Activated naive CD8-positive, alpha-beta T cell treated with anti-CD3 and anti-CD28 coated beads, Interleukin-2, amount 50 U/mL, for 24 hours (primary cell): ENCODE results near the gene DYNC2I2.

Source experiments
- ATAC-seq: fragments of 150-1000 bp; cut with Tn5 transposase; one replicate; pipeline ENCODE4 v1.10.0; 2021
- DNase-seq: peaks from one replicate; pipeline ENCODE4 v3.0.0; 2021
- H3K27ac Mint-ChIP-seq: one replicate; pipeline ENCODE4 v1.8.0; 2021; ENCODE audit warnings: mild to moderate bottlenecking, mixed read lengths
- H3K27me3 Mint-ChIP-seq: one replicate; pipeline ENCODE4 v1.8.0; 2021; ENCODE audit warnings: mixed read lengths
- H3K36me3 Mint-ChIP-seq: one replicate; pipeline ENCODE4 v1.8.0; 2021; ENCODE audit warnings: low read depth, mixed read lengths
- H3K4me1 Mint-ChIP-seq: one replicate; pipeline ENCODE4 v1.8.0; 2021; ENCODE audit warnings: mixed read lengths
- H3K4me3 Mint-ChIP-seq: one replicate; pipeline ENCODE4 v1.8.0; 2021; ENCODE audit warnings: mild to moderate bottlenecking, moderate library complexity, mixed read lengths
- H3K9me3 Mint-ChIP-seq: one replicate; pipeline ENCODE4 v1.8.0; 2021; ENCODE audit warnings: mixed read lengths

The DYNC2I2 gene

GRCh38 chr9:128634651-128635262, 21.9 kb downstream of the DYNC2I2 start:
- ATAC-seq (no peak), DNase-seq (no peak)
- H3K27ac Mint-ChIP-seq: no peak overlapping the region
- H3K4me1 Mint-ChIP-seq: no peaks in the 10 kb centered on the region
- peaks cover 8% of the 10 kb centered on the region for H3K36me3 Mint-ChIP-seq
- no peak overlapping the region for H3K4me3 Mint-ChIP-seq
- H3K9me3 Mint-ChIP-seq: no peaks in the 10 kb centered on the region
- no peaks in the 10 kb centered on the region for H3K27me3 Mint-ChIP-seq

GRCh38 chr9:128634111-128634510, 22.5 kb downstream of the DYNC2I2 start:
- Mint-ChIP-seq H3K27me3 (no peaks in the 10 kb centered on the region), H3K9me3 (no peaks in the 10 kb centered on the region), H3K27ac (no peak overlapping the region), H3K4me3 (no peak overlapping the region), H3K4me1 (no peaks in the 10 kb centered on the region), H3K36me3 (peaks cover 8% of the 10 kb centered on the region)
- DNase-seq: no peak
- no peak for ATAC-seq

GRCh38 chr9:128633601-128634000, 23.0 kb downstream of the DYNC2I2 start:
- Mint-ChIP-seq H3K27me3 (no peaks in the 10 kb centered on the region), H3K4me3 (no peak overlapping the region), H3K27ac (no peak overlapping the region), H3K9me3 (no peaks in the 10 kb centered on the region), H3K36me3 (peaks cover 8% of the 10 kb centered on the region), H3K4me1 (no peaks in the 10 kb centered on the region)
- DNase-seq (no peak), ATAC-seq (no peak)

- no peak overlapping the region for H3K27ac Mint-ChIP-seq
- DNase-seq (no peak), ATAC-seq (no peak)
- H3K4me1 Mint-ChIP-seq: no peaks in the 10 kb centered on the region
- H3K9me3 Mint-ChIP-seq: no peaks in the 10 kb centered on the region
- H3K36me3 Mint-ChIP-seq: peaks cover 8% of the 10 kb centered on the region
- H3K4me3 Mint-ChIP-seq: no peak overlapping the region
- no peaks in the 10 kb centered on the region for H3K27me3 Mint-ChIP-seq
These were observed 23.6 kb downstream of the DYNC2I2 start for GRCh38 chr9:128633057-128633456.

GRCh38 chr9:128632486-128632885, 24.2 kb downstream of the DYNC2I2 start:
- ATAC-seq: no peak
- Mint-ChIP-seq H3K4me1 (no peaks in the 10 kb centered on the region), H3K36me3 (peaks cover 12% of the 10 kb centered on the region)

GRCh38 chr9:128632066-128632465, 24.6 kb downstream of the DYNC2I2 start:
- ATAC-seq: no peak
- Mint-ChIP-seq H3K27me3 (no peaks in the 10 kb centered on the region), H3K36me3 (peaks cover 12% of the 10 kb centered on the region), H3K4me3 (no peak overlapping the region), H3K27ac (no peak overlapping the region), H3K4me1 (no peaks in the 10 kb centered on the region), H3K9me3 (no peaks in the 10 kb centered on the region)
- DNase-seq: no peak

More at GRCh38 chr9:128632486-128632885, 24.2 kb downstream of the DYNC2I2 start:
- Mint-ChIP-seq H3K27me3 (no peaks in the 10 kb centered on the region), H3K27ac (no peak overlapping the region), H3K4me3 (no peak overlapping the region), H3K9me3 (no peaks in the 10 kb centered on the region)
- DNase-seq: no peak

GRCh38 chr9:128631636-128632035, 25.0 kb downstream of the DYNC2I2 start:
- no peak overlapping the region for H3K4me3 Mint-ChIP-seq
- no peaks in the 10 kb centered on the region for H3K4me1 Mint-ChIP-seq
- H3K27ac Mint-ChIP-seq: no peak overlapping the region
- H3K27me3 Mint-ChIP-seq: no peaks in the 10 kb centered on the region
- no peaks in the 10 kb centered on the region for H3K9me3 Mint-ChIP-seq
- DNase-seq (no peak), ATAC-seq (no peak)
- peaks cover 13% of the 10 kb centered on the region for H3K36me3 Mint-ChIP-seq

- H3K4me3 Mint-ChIP-seq: no peak overlapping the region
- no peaks in the 10 kb centered on the region for H3K27me3 Mint-ChIP-seq
- no peak for DNase-seq
- H3K36me3 Mint-ChIP-seq: peaks cover 20% of the 10 kb centered on the region
- H3K9me3 Mint-ChIP-seq: no peaks in the 10 kb centered on the region
- H3K4me1 Mint-ChIP-seq: no peaks in the 10 kb centered on the region
- H3K27ac Mint-ChIP-seq: no peak overlapping the region
- no peak for ATAC-seq
These were observed 26.6 kb downstream of the DYNC2I2 start for GRCh38 chr9:128629852-128630545.

- Mint-ChIP-seq H3K9me3 (no peaks in the 10 kb centered on the region), H3K4me3 (no peak overlapping the region), H3K27me3 (no peaks in the 10 kb centered on the region), H3K36me3 (peaks cover 24% of the 10 kb centered on the region), H3K4me1 (no peaks in the 10 kb centered on the region), H3K27ac (no peak overlapping the region)
- no peak for ATAC-seq
- no peak for DNase-seq
These were observed 27.5 kb downstream of the DYNC2I2 start for GRCh38 chr9:128629136-128629535.

GRCh38 chr9:128628471-128629048, 28.1 kb downstream of the DYNC2I2 start:
- Mint-ChIP-seq H3K27me3 (no peaks in the 10 kb centered on the region), H3K9me3 (no peaks in the 10 kb centered on the region), H3K27ac (no peak overlapping the region), H3K4me3 (no peak overlapping the region), H3K4me1 (no peaks in the 10 kb centered on the region), H3K36me3 (peaks cover 24% of the 10 kb centered on the region)
- no peak for ATAC-seq
- DNase-seq: no peak

GRCh38 chr9:128627906-128628305, 28.7 kb downstream of the DYNC2I2 start:
- Mint-ChIP-seq H3K4me1 (no peaks in the 10 kb centered on the region), H3K27ac (no peak overlapping the region), H3K4me3 (no peak overlapping the region), H3K9me3 (no peaks in the 10 kb centered on the region), H3K27me3 (no peaks in the 10 kb centered on the region), H3K36me3 (peaks cover 24% of the 10 kb centered on the region)
- ATAC-seq (no peak), DNase-seq (no peak)

- Mint-ChIP-seq H3K4me3 (no peak overlapping the region), H3K9me3 (no peaks in the 10 kb centered on the region), H3K36me3 (peaks cover 24% of the 10 kb centered on the region), H3K27ac (no peak overlapping the region), H3K4me1 (no peaks in the 10 kb centered on the region), H3K27me3 (no peaks in the 10 kb centered on the region)
- no peak for ATAC-seq
- no peak for DNase-seq
These were observed 29.4 kb downstream of the DYNC2I2 start for GRCh38 chr9:128627127-128627715.

GRCh38 chr9:128626181-128626580, 30.5 kb downstream of the DYNC2I2 start:
- Mint-ChIP-seq H3K4me1 (no peaks in the 10 kb centered on the region), H3K9me3 (no peaks in the 10 kb centered on the region), H3K4me3 (no peak overlapping the region), H3K27ac (no peak overlapping the region), H3K27me3 (no peaks in the 10 kb centered on the region), H3K36me3 (peaks cover 24% of the 10 kb centered on the region)
- ATAC-seq (no peak), DNase-seq (no peak)

- no peaks in the 10 kb centered on the region for H3K27me3 Mint-ChIP-seq
- no peaks in the 10 kb centered on the region for H3K9me3 Mint-ChIP-seq
- no peak overlapping the region for H3K4me3 Mint-ChIP-seq
- DNase-seq (no peak), ATAC-seq (no peak)
- peaks cover 28% of the 10 kb centered on the region for H3K36me3 Mint-ChIP-seq
- H3K4me1 Mint-ChIP-seq: no peaks in the 10 kb centered on the region
- H3K27ac Mint-ChIP-seq: no peak overlapping the region
These were observed 31.1 kb downstream of the DYNC2I2 start for GRCh38 chr9:128625391-128626146.
